Measurements from ENCODE around the gene ESRRA. TPM values are rescaled to one million over a fixed set of nuclear protein-coding genes. Genes with fewer than 3 reads are reported as not detected.

The ESRRA gene
- polyA plus RNA-seq, 1 donor, result 20.9 TPM

- no peak for DNase-seq
Observed at GRCh38 chr11:64362339-64362738, 57.0 kb downstream of the ESRRA start.

GRCh38 chr11:64364435-64364834 lies 59.1 kb downstream of the ESRRA start:
- DNase-seq, result no peak

GRCh38 chr11:64364911-64365310 lies 59.6 kb downstream of the ESRRA start:
- no peak for DNase-seq

Other genes with a start within 250 kb of the ESRRA start
- 13.3 TPM for gene MACROD1, start 139.4 kb upstream of the ESRRA start, polyA plus RNA-seq (ENCODE audit: insufficient read length)
- gene STIP1, start 119.4 kb upstream of the ESRRA start, polyA plus RNA-seq (ENCODE audit: insufficient read length), result 215 TPM
- 4.1 TPM for gene FERMT3, start 98.8 kb upstream of the ESRRA start, polyA plus RNA-seq (ENCODE audit: insufficient read length)
- gene TRPT1, start 79.3 kb upstream of the ESRRA start, polyA plus RNA-seq (ENCODE audit: insufficient read length), result 44.8 TPM
- gene NUDT22, start 79.2 kb upstream of the ESRRA start, polyA plus RNA-seq (ENCODE audit: insufficient read length), result 24.1 TPM
- gene DNAJC4, start 75.0 kb upstream of the ESRRA start, polyA plus RNA-seq (ENCODE audit: insufficient read length), result 53.4 TPM
- gene VEGFB, start 70.9 kb upstream of the ESRRA start, polyA plus RNA-seq (ENCODE audit: insufficient read length), result 87.6 TPM
- 72.7 TPM for gene FKBP2, start 64.4 kb upstream of the ESRRA start, polyA plus RNA-seq (ENCODE audit: insufficient read length)
- gene PPP1R14B, start 58.6 kb upstream of the ESRRA start, polyA plus RNA-seq (ENCODE audit: insufficient read length), result 56.4 TPM
- 13.5 TPM for gene PLCB3, start 54.0 kb upstream of the ESRRA start, polyA plus RNA-seq (ENCODE audit: insufficient read length)
- 37.9 TPM for gene BAD, start 20.9 kb upstream of the ESRRA start, polyA plus RNA-seq (ENCODE audit: insufficient read length)
- gene GPR137, start 19.7 kb upstream of the ESRRA start, polyA plus RNA-seq (ENCODE audit: insufficient read length), result 32.5 TPM
- not detected for gene KCNK4, start 14.2 kb upstream of the ESRRA start, polyA plus RNA-seq (ENCODE audit: insufficient read length)
- not detected for gene CATSPERZ, start 5.2 kb upstream of the ESRRA start, polyA plus RNA-seq (ENCODE audit: insufficient read length)
- 183 TPM for gene TRMT112, start 12.0 kb downstream of the ESRRA start, polyA plus RNA-seq (ENCODE audit: insufficient read length)
- gene PRDX5, start 12.6 kb downstream of the ESRRA start, polyA plus RNA-seq (ENCODE audit: insufficient read length), result 148 TPM
- 3.3 TPM for gene CCDC88B, start 34.7 kb downstream of the ESRRA start, polyA plus RNA-seq (ENCODE audit: insufficient read length)
- 9.1 TPM for gene RPS6KA4, start 53.6 kb downstream of the ESRRA start, polyA plus RNA-seq (ENCODE audit: insufficient read length)

Measured in left kidney (tissue), 2 donors.